HL-60/S4 treated with retinoic acid at 250 ng/mL for 4 days and 3 days (cell line): ENCODE results near the gene STX2.

Experiments
- in situ Hi-C: fragments of 300-500 bp; cut with MboI; formaldehyde crosslinking; loops from 2 replicates; pipeline ENCODE4 v1.7.0; 2022; ENCODE audit warnings: low sequenced_read_pairs

The STX2 gene

GRCh38 chr12:130831876-130832405, 7.1 kb downstream of the STX2 start:
- in situ Hi-C loops = no loop called here

- in situ Hi-C loops = no loop called here
These were observed 7.8 kb downstream of the STX2 start for GRCh38 chr12:130831246-130831645.

- in situ Hi-C loops = no loop called here
These were observed 8.9 kb downstream of the STX2 start for GRCh38 chr12:130830246-130830551.

GRCh38 chr12:130829391-130830245, 9.4 kb downstream of the STX2 start:
- in situ Hi-C loops = no loop called here

GRCh38 chr12:130828895-130829294, 10.2 kb downstream of the STX2 start:
- in situ Hi-C loops = no loop called here

- in situ Hi-C loops = no loop called here
These were observed 11.6 kb downstream of the STX2 start for GRCh38 chr12:130827432-130827831.

- in situ Hi-C loops = no loop called here
These were observed 12.8 kb downstream of the STX2 start for GRCh38 chr12:130826151-130826801.

- in situ Hi-C loops = no loop called here
These were observed 13.3 kb downstream of the STX2 start for GRCh38 chr12:130825771-130826150.

- in situ Hi-C loops = no loop called here
These were observed 19.4 kb downstream of the STX2 start for GRCh38 chr12:130819681-130820080.

- in situ Hi-C loops = no loop called here
These were observed 20.1 kb downstream of the STX2 start for GRCh38 chr12:130818635-130819576.

- in situ Hi-C loops = no loop called here
These were observed 20.8 kb downstream of the STX2 start for GRCh38 chr12:130818272-130818634.

GRCh38 chr12:130817804-130818203, 21.2 kb downstream of the STX2 start:
- in situ Hi-C loops = no loop called here

GRCh38 chr12:130816097-130816496, 23.0 kb downstream of the STX2 start:
- in situ Hi-C loops = no loop called here

GRCh38 chr12:130815028-130815741, 23.9 kb downstream of the STX2 start:
- in situ Hi-C loops = no loop called here

GRCh38 chr12:130813949-130814348, 25.1 kb downstream of the STX2 start:
- in situ Hi-C loops = no loop called here

GRCh38 chr12:130813436-130813835, 25.6 kb downstream of the STX2 start:
- in situ Hi-C loops = no loop called here

GRCh38 chr12:130809791-130810190, 29.3 kb downstream of the STX2 start:
- in situ Hi-C loops = no loop called here

- in situ Hi-C loops = no loop called here
These were observed 31.7 kb downstream of the STX2 start for GRCh38 chr12:130807309-130807708.

- in situ Hi-C loops = no loop called here
These were observed 32.5 kb downstream of the STX2 start for GRCh38 chr12:130806574-130806973.

GRCh38 chr12:130805635-130806034, 33.4 kb downstream of the STX2 start:
- in situ Hi-C loops = no loop called here

GRCh38 chr12:130804216-130804615, 34.8 kb downstream of the STX2 start:
- in situ Hi-C loops = no loop called here
